B cell (primary cell): ENCODE data around the gene ENC1. TPM values are rescaled to one million over a fixed set of nuclear protein-coding genes. Genes with fewer than 3 reads are reported as not detected.

Experiments used
- ATAC-seq: fragments of 200-7000 bp; cut with Tn5 transposase; one replicate; pipeline ENCODE4 v1.10.0; 2021; ENCODE audit warnings: low read depth, mild to moderate bottlenecking, moderate number of reproducible peaks, moderate library complexity
- CTCF ChIA-PET: fragments of 350-600 bp; sonication (Branson Sonifier 250); formaldehyde crosslinking; loops from one replicate; lab custom pipeline; 2021; ENCODE audit warnings: antibody characterized with exemption, inconsistent platforms; lab: Charles Lee
- POLR2A ChIA-PET: fragments of 350-600 bp; sonication (Branson Sonifier 250); formaldehyde crosslinking; loops from one replicate; lab custom pipeline; 2021; ENCODE audit warnings: antibody characterized with exemption; lab: Charles Lee
- DNase-seq: peaks from one replicate; pipeline ENCODE4 v3.0.0; 2013
- H2AFZ ChIP-seq: 2 replicates; pipeline ENCODE4 v1.6.1; 2012; ENCODE audit warnings: mild to moderate bottlenecking, low read depth, low read length; ENCODE audit not compliant: insufficient read depth, poor library complexity, severe bottlenecking
- H3K27ac ChIP-seq, 2 donors: 1 replicate in 1 of 2; 2 replicates in 1 of 2; pipeline ENCODE4 v1.5.1; 2012 to 2013; ENCODE audit warnings: low read length in 2 of 2, mild to moderate bottlenecking in 2 of 2, moderate library complexity in 1 of 2
- H3K27me3 ChIP-seq, 4 experiments: fragments of 200-600 bp in 1 of 4; sonication (generic) in 1 of 4; replicated peaks in 1 of 4; 1 replicate in 2 of 4; 2 replicates in 2 of 4; pipeline versions ENCODE4 v1.6.1 to v1.7.0; 2013 to 2016; ENCODE audit warnings: low read length in 3 of 4, mild to moderate bottlenecking in 2 of 4, mixed read lengths in 1 of 4, moderate library complexity in 1 of 4; ENCODE audit not compliant: insufficient read depth in 4 of 4, control insufficient read depth in 3 of 4; ENCODE audit errors: control extremely low read depth in 1 of 4
- H3K36me3 ChIP-seq, 2 experiments: replicated peaks in 1 of 2; 1 replicate in 1 of 2; 2 replicates in 1 of 2; pipeline versions ENCODE4 v1.6.1 to v1.7.1; 2013; ENCODE audit warnings: low read length in 1 of 2; ENCODE audit not compliant: insufficient read depth in 2 of 2, control insufficient read depth in 1 of 2; ENCODE audit errors: control extremely low read depth in 1 of 2, extremely low read depth in 1 of 2
- H3K4me1 ChIP-seq, 2 donors: fragments of 200-600 bp in 1 of 2; sonication (generic) in 1 of 2; 1 replicate in 1 of 2; 2 replicates in 1 of 2; pipeline versions ENCODE4 v1.5.1 to v1.6.1; 2013 to 2017; ENCODE audit warnings: low read length in 2 of 2; ENCODE audit not compliant: control insufficient read depth in 2 of 2, insufficient read depth in 2 of 2
- H3K4me2 ChIP-seq: replicated peaks from 2 replicates; pipeline ENCODE3; 2012; ENCODE audit warnings: mild to moderate bottlenecking, low read depth, low read length; ENCODE audit not compliant: poor library complexity, severe bottlenecking
- H3K4me3 ChIP-seq, 5 experiments: fragments of 200-600 bp in 1 of 5; sonication (generic) in 1 of 5; 1 replicate in 3 of 5; 2 replicates in 2 of 5; pipeline versions ENCODE4 v1.5.1 to v1.7.0; 2011 to 2016; ENCODE audit warnings: low read length in 4 of 5, mild to moderate bottlenecking in 4 of 5, low read depth in 2 of 5, control low read depth in 1 of 5, moderate library complexity in 1 of 5; ENCODE audit not compliant: insufficient read depth in 1 of 5; ENCODE audit errors: control extremely low read depth in 1 of 5, extremely low read depth in 1 of 5
- H3K79me2 ChIP-seq: fragments of 200-600 bp; sonication (generic); one replicate; pipeline ENCODE4 v1.6.0; 2016; ENCODE audit warnings: low read length; ENCODE audit not compliant: control insufficient read depth, insufficient read depth
- H3K9ac ChIP-seq: fragments of 200-600 bp; sonication (generic); 2 replicates; pipeline ENCODE4 v1.6.1; 2017; ENCODE audit warnings: mild to moderate bottlenecking, low read length, moderate library complexity
- H3K9me3 ChIP-seq, 3 donors: one replicate each; pipeline versions ENCODE4 v1.6.1 to v1.7.1; 2013; ENCODE audit warnings: low read length in 2 of 3; ENCODE audit not compliant: control insufficient read depth in 2 of 3, insufficient read depth in 1 of 3; ENCODE audit errors: control extremely low read depth in 1 of 3
- H4K20me1 ChIP-seq: 2 replicates; pipeline ENCODE4 v1.6.0; 2012; ENCODE audit warnings: mild to moderate bottlenecking, low read length; ENCODE audit not compliant: insufficient read depth, control insufficient read depth, poor library complexity, severe bottlenecking
- H3K27ac Mint-ChIP-seq: one replicate; pipeline ENCODE4 v1.8.0; 2021; ENCODE audit warnings: mixed read lengths
- H3K27me3 Mint-ChIP-seq: one replicate; pipeline ENCODE4 v1.8.0; 2021; ENCODE audit warnings: mixed read lengths
- H3K4me1 Mint-ChIP-seq: one replicate; pipeline ENCODE4 v1.8.0; 2021; ENCODE audit warnings: mixed read lengths
- H3K4me3 Mint-ChIP-seq: one replicate; pipeline ENCODE4 v1.8.0; 2021; ENCODE audit warnings: mixed read lengths
- H3K9me3 Mint-ChIP-seq: one replicate; pipeline ENCODE4 v1.8.0; 2022; ENCODE audit warnings: mixed read lengths; ENCODE audit not compliant: insufficient read depth
- CTCF ChIP-seq: fragments of 200-600 bp; IDR thresholded peaks from one replicate; pipeline ENCODE4 v1.8.0; 2022; ENCODE audit warnings: antibody characterized with exemption, mild to moderate bottlenecking
- EZH2 ChIP-seq: IDR thresholded peaks from 2 replicates; pipeline ENCODE4 v1.6.1; 2012; ENCODE audit warnings: borderline replicate concordance, low read depth, mild to moderate bottlenecking, moderate library complexity, low read length; ENCODE audit not compliant: insufficient read depth, poor library complexity, severe bottlenecking
- WGBS: methylation state at CpG from one replicate; pipeline ENCODE4 v1.1.5; 2013; ENCODE audit warnings: missing lambda C conversion rate; ENCODE audit not compliant: insufficient coverage; 5-methylcytosine and 5-hydroxymethylcytosine counted together
- intact Hi-C: fragments of 100-400 bp; cut with micrococcal nuclease; formaldehyde crosslinking; loops from one replicate; pipeline ENCODE4 v1.10.0; 2022
- polyA plus RNA-seq: library from polyadenylated mRNA; depleted of rRNA; stranded (reverse); fragments of >200 nt; gene quantifications from 2 replicates; pipeline ENCODE4 v1.2.3, GENCODE V29; 2012
- total RNA-seq, 2 donors: library from RNA; stranded (reverse); fragments of 120-200 nt in 1 of 2; gene quantifications; 1 replicate in 1 of 2; 2 replicates in 1 of 2; pipeline versions ENCODE4 v1.2.3 to v1.2.4, GENCODE V29; 2013 to 2022

ENC1 gene
- total and polyA plus RNA-seq, 2 donors (not counting 1 experiment from before 2014, with no cell fraction given): 7.2 to 14.6 TPM

- Histone ChIP-seq H3K9me3 (peaks cover 0 to 9% (median 8%) of the 10 kb centered on the region in 3 donors), H3K4me1 (no peaks in the 10 kb centered on the region), H3K9ac (no peak overlapping the region), H3K27ac (no peak overlapping the region), H3K4me2 (no peak overlapping the region), H3K36me3 (no peaks in the 10 kb centered on the region), H4K20me1 (no peaks in the 10 kb centered on the region), H3K79me2 (no peaks in the 10 kb centered on the region), H2AFZ (no peak overlapping the region), H3K4me3 (no peak overlapping the region), H3K27me3 (peaks cover 0 to 13% (median 0%) of the 10 kb centered on the region in 4 experiments)
- H3K27me3 Mint-ChIP-seq: peaks cover 35% of the 10 kb centered on the region
- ATAC-seq: no peak
- H3K27ac Mint-ChIP-seq: no peak overlapping the region
- intact Hi-C loops: loop anchor here (5.0 kb wide), 1 partner anchor 232 kb away; no protein-coding TSS in a partner anchor
- TF ChIP-seq EZH2 (no peak), CTCF (no peak)
- H3K4me3 Mint-ChIP-seq: no peak overlapping the region
- DNase-seq: no peak
- ChIA-PET POLR2A (interaction anchor here (0.6 kb wide), 1 partner anchor 565 kb away, joined by 3 read pairs; no protein-coding TSS in a partner anchor), CTCF (no interaction called here)
- no peaks in the 10 kb centered on the region for H3K4me1 Mint-ChIP-seq
- H3K9me3 Mint-ChIP-seq: peaks cover 7% of the 10 kb centered on the region
- 92% methylated on average over 2 of the region's 2 CpGs for WGBS
Measured at GRCh38 chr5:74669821-74670220, 29.3 kb upstream of the ENC1 start.

GRCh38 chr5:74667396-74667795, 26.9 kb upstream of the ENC1 start:
- DNase-seq (no peak), ATAC-seq (no peak)
- no peaks in the 10 kb centered on the region for H3K4me1 ChIP-seq
- no peak overlapping the region for H3K27ac Mint-ChIP-seq
- H3K36me3 ChIP-seq: no peaks in the 10 kb centered on the region
- H3K27me3 ChIP-seq: peaks cover 0 to 8% (median 2%) of the 10 kb centered on the region in 4 experiments
- TF ChIP-seq EZH2 (no peak), CTCF (no peak)
- H3K27me3 Mint-ChIP-seq: peaks cover 40% of the 10 kb centered on the region
- POLR2A ChIA-PET: no interaction called here
- no peak overlapping the region for H3K9ac ChIP-seq
- WGBS: 73% methylated on average over 2 of the region's 4 CpGs
- H3K4me1 Mint-ChIP-seq: no peaks in the 10 kb centered on the region
- intact Hi-C loops: no loop called here
- H3K9me3 ChIP-seq: peaks cover 0 to 9% (median 8%) of the 10 kb centered on the region in 3 donors
- no peak overlapping the region for H2AFZ ChIP-seq
- no peak overlapping the region for H3K4me2 ChIP-seq
- H3K27ac ChIP-seq: no peak overlapping the region
- peaks cover 7% of the 10 kb centered on the region for H3K9me3 Mint-ChIP-seq
- no peak overlapping the region for H3K4me3 Mint-ChIP-seq
- CTCF ChIA-PET: no interaction called here
- H4K20me1 ChIP-seq: no peaks in the 10 kb centered on the region
- H3K79me2 ChIP-seq: no peaks in the 10 kb centered on the region
- no peak overlapping the region for H3K4me3 ChIP-seq
